IMR-90 (cell line): Measurements from ENCODE around the gene FANCM. TPM values are rescaled to one million over a fixed set of nuclear protein-coding genes. Genes with fewer than 3 reads are reported as not detected.

Source experiments
- ATAC-seq: fragments of 200-7000 bp; cut with Tn5 transposase; 2 replicates; pipeline ENCODE4 v1.9.1; 2020; ENCODE audit warnings: low read depth, mild to moderate bottlenecking, moderate library complexity
- BruUV-seq: library from RNA; stranded (reverse); fragments of 400-500 nt; replicated peaks from 2 replicates; lab custom pipeline; 2021; lab: Mats Ljungman, UMichigan
- CTCF ChIA-PET: fragments of 300-600 bp; formaldehyde crosslinking; extraction: SDS; loops from one replicate; lab custom pipeline; 2021; ENCODE audit warnings: antibody characterized with exemption; lab: Yijun Ruan, JAX
- POLR2A ChIA-PET: fragments of 300-600 bp; sonication (Branson Sonifier 250); formaldehyde crosslinking; loops from one replicate; lab custom pipeline; 2022; ENCODE audit warnings: antibody characterized with exemption; ENCODE audit not compliant: unreplicated experiment; lab: Charles Lee
- DNase-seq: peaks from one replicate; pipeline ENCODE4 v3.0.0; 2013
- H2AFZ ChIP-seq: replicated peaks from 2 replicates; pipeline ENCODE3; 2013; ENCODE audit warnings: low read length, mild to moderate bottlenecking; ENCODE audit not compliant: poor library complexity
- H2AK5ac ChIP-seq: 2 replicates; pipeline ENCODE4 v1.6.1; 2013; ENCODE audit warnings: low read depth, low read length, inconsistent platforms
- H2AK9ac ChIP-seq: replicated peaks from 2 replicates; pipeline ENCODE3; 2013; ENCODE audit warnings: mild to moderate bottlenecking, low read depth, low read length, moderate library complexity; ENCODE audit not compliant: poor library complexity
- H2BK120ac ChIP-seq: 2 replicates; pipeline ENCODE4 v1.6.1; 2013; ENCODE audit warnings: low read depth, low read length, inconsistent platforms
- H2BK15ac ChIP-seq: 3 replicates; pipeline ENCODE4 v1.6.1; 2013; ENCODE audit warnings: low read depth, low read length, inconsistent platforms
- H2BK20ac ChIP-seq: 2 replicates; pipeline ENCODE4 v1.6.1; 2013; ENCODE audit warnings: low read depth, mild to moderate bottlenecking, inconsistent platforms, low read length, moderate library complexity
- H2BK5ac ChIP-seq: 2 replicates; pipeline ENCODE4 v1.6.1; 2013; ENCODE audit warnings: mild to moderate bottlenecking, low read depth, low read length, inconsistent platforms; ENCODE audit not compliant: poor library complexity, severe bottlenecking
- H3K14ac ChIP-seq: replicated peaks from 2 replicates; pipeline ENCODE4 v1.6.1; 2013; ENCODE audit warnings: low read depth, low read length, inconsistent platforms
- H3K18ac ChIP-seq: 2 replicates; pipeline ENCODE4 v1.6.1; 2013; ENCODE audit warnings: low read depth, low read length, control low read depth
- H3K23ac ChIP-seq: 2 replicates; pipeline ENCODE4 v1.6.1; 2013; ENCODE audit warnings: low read depth, low read length, inconsistent platforms
- H3K27ac ChIP-seq: 2 replicates; pipeline ENCODE4 v1.5.1; 2013; ENCODE audit warnings: mild to moderate bottlenecking, control low read depth, low read length; ENCODE audit not compliant: insufficient read depth
- H3K27me3 ChIP-seq: 2 replicates; pipeline ENCODE4 v1.6.1; 2013; ENCODE audit warnings: low read length; ENCODE audit not compliant: control insufficient read depth, insufficient read depth
- H3K36me3 ChIP-seq: 2 replicates; pipeline ENCODE4 v1.6.1; 2013; ENCODE audit warnings: low read length, mixed read lengths; ENCODE audit not compliant: control insufficient read depth, insufficient read depth
- H3K4ac ChIP-seq: 2 replicates; pipeline ENCODE4 v1.6.1; 2013; ENCODE audit warnings: low read depth, low read length, inconsistent platforms
- H3K4me1 ChIP-seq: 2 replicates; pipeline ENCODE4 v1.6.1; 2013; ENCODE audit warnings: low read length, mixed read lengths; ENCODE audit not compliant: control insufficient read depth, insufficient read depth
- H3K4me2 ChIP-seq: 2 replicates; pipeline ENCODE4 v1.6.1; 2013; ENCODE audit warnings: low read depth, mild to moderate bottlenecking, control low read depth, low read length, moderate library complexity
- H3K4me3 ChIP-seq: 2 replicates; pipeline ENCODE4 v1.5.1; 2013; ENCODE audit warnings: low read depth, mild to moderate bottlenecking, control low read depth, low read length, moderate library complexity; ENCODE audit not compliant: insufficient read depth
- H3K56ac ChIP-seq: 2 replicates; pipeline ENCODE4 v1.6.1; 2013; ENCODE audit warnings: low read length, inconsistent platforms; ENCODE audit not compliant: insufficient read depth; ENCODE audit errors: extremely low read depth
- H3K79me1 ChIP-seq, 2 experiments: 2 replicates each; pipeline ENCODE4 v1.6.1; 2013; ENCODE audit warnings: low read length in 2 of 2, inconsistent platforms in 1 of 2, low read depth in 1 of 2
- H3K9ac ChIP-seq: 2 replicates; pipeline ENCODE4 v1.6.1; 2013; ENCODE audit warnings: low read depth, low read length, control low read depth
- H3K9me1 ChIP-seq: 2 replicates; pipeline ENCODE4 v1.6.1; 2013; ENCODE audit warnings: low read length, inconsistent platforms; ENCODE audit not compliant: insufficient read depth
- H3K9me3 ChIP-seq: 2 replicates; pipeline ENCODE4 v1.6.1; 2013; ENCODE audit warnings: low read length; ENCODE audit not compliant: control insufficient read depth, insufficient read depth
- H4K20me1 ChIP-seq: 2 replicates; pipeline ENCODE4 v1.6.1; 2013; ENCODE audit warnings: low read length, inconsistent platforms; ENCODE audit not compliant: insufficient read depth
- H4K5ac ChIP-seq: 2 replicates; pipeline ENCODE4 v1.6.1; 2013; ENCODE audit warnings: mild to moderate bottlenecking, low read depth, low read length, control low read depth
- H4K8ac ChIP-seq, 2 experiments: 2 replicates each; pipeline ENCODE4 v1.6.1; 2013; ENCODE audit warnings: low read depth in 2 of 2, low read length in 2 of 2, control low read depth in 1 of 2, inconsistent platforms in 1 of 2
- H4K91ac ChIP-seq: 2 replicates; pipeline ENCODE4 v1.6.1; 2013; ENCODE audit warnings: low read depth, low read length, inconsistent platforms; ENCODE audit not compliant: insufficient read depth
- BHLHE40 ChIP-seq: fragments of 150-350 bp; IDR thresholded peaks from 2 replicates; pipeline ENCODE4 v1.6.1; 2016; ENCODE audit warnings: mild to moderate bottlenecking, low read depth, low read length
- CEBPB ChIP-seq: IDR thresholded peaks from 2 replicates; pipeline ENCODE4 v1.6.1; 2012; ENCODE audit warnings: low read depth, low read length, improper control_type of control experiment
- CHD1 ChIP-seq: IDR thresholded peaks from 2 replicates; pipeline ENCODE4 v1.6.1; 2012; ENCODE audit warnings: low read depth, low read length, improper control_type of control experiment
- FOS ChIP-seq: fragments of 150-350 bp; IDR thresholded peaks from 2 replicates; pipeline ENCODE4 v1.6.1; 2016; ENCODE audit warnings: low read depth, low read length
- MAFK ChIP-seq: IDR thresholded peaks from 2 replicates; pipeline ENCODE4 v1.6.1; 2012; ENCODE audit warnings: low read depth, low read length, improper control_type of control experiment
- MXI1 ChIP-seq: IDR thresholded peaks from 2 replicates; pipeline ENCODE4 v1.6.1; 2012; ENCODE audit warnings: low read depth, mild to moderate bottlenecking, low read length, moderate library complexity, borderline replicate concordance
- NFE2L2 ChIP-seq: fragments of 150-350 bp; IDR thresholded peaks from 2 replicates; pipeline ENCODE4 v1.6.1; 2016; ENCODE audit warnings: low read depth, mild to moderate bottlenecking, low read length
- POLR2A ChIP-seq: IDR thresholded peaks from 2 replicates; pipeline ENCODE4 v1.6.1; 2012; ENCODE audit warnings: mild to moderate bottlenecking, low read depth, low read length
- RAD21 ChIP-seq: IDR thresholded peaks from 2 replicates; pipeline ENCODE4 v1.6.1; 2012; ENCODE audit warnings: low read length, improper control_type of control experiment
- RCOR1 ChIP-seq: IDR thresholded peaks from 2 replicates; pipeline ENCODE4 v1.6.1; 2012; ENCODE audit warnings: mild to moderate bottlenecking, low read length, improper control_type of control experiment; ENCODE audit not compliant: insufficient replicate concordance
- RFX5 ChIP-seq: IDR thresholded peaks from 2 replicates; pipeline ENCODE4 v1.8.0; 2012; ENCODE audit warnings: low read depth, mild to moderate bottlenecking, low read length, moderate library complexity
- USF2 ChIP-seq: fragments of 150-350 bp; IDR thresholded peaks from 2 replicates; pipeline ENCODE4 v1.6.1; 2017; ENCODE audit warnings: mild to moderate bottlenecking, antibody characterized with exemption, low read length, low read depth
- WGBS, 2 experiments: methylation state at CpG; one replicate each; pipeline versions ENCODE4 v1.1.5 to v1.1.7; 2013; ENCODE audit warnings: missing lambda C conversion rate in 2 of 2; ENCODE audit not compliant: insufficient read length in 1 of 2; ENCODE audit errors: extremely low coverage in 2 of 2; 5-methylcytosine and 5-hydroxymethylcytosine counted together
- dilution Hi-C: fragments of 300-500 bp; cut with HindIII; formaldehyde crosslinking; loops from one replicate; pipeline ENCODE4 v1.14.3; 2018; ENCODE audit warnings: low sequenced_read_pairs; ENCODE audit not compliant: unreplicated experiment
- in situ Hi-C: fragments of 300-500 bp; cut with MboI; formaldehyde crosslinking; loops from 3 replicates; pipeline ENCODE4 v1.14.3; 2019; ENCODE audit warnings: low sequenced_read_pairs, inconsistent platforms, mixed read lengths
- intact Hi-C: fragments of 100-400 bp; cut with micrococcal nuclease; formaldehyde crosslinking; loops from 2 replicates; pipeline ENCODE4 v1.10.0; 2022
- polyA plus RNA-seq, 3 experiments: library from polyadenylated mRNA; depleted of rRNA; stranded (reverse); fragments of >200 nt; gene quantifications; 2 replicates each; pipeline ENCODE4 v1.2.3, GENCODE V29; 2012; ENCODE audit warnings: low replicate concordance in 1 of 3
- total RNA-seq: library from RNA; depleted of rRNA; stranded (reverse); fragments of >200 nt; gene quantifications from 2 replicates; pipeline ENCODE4 v1.2.3, GENCODE V29; 2012
- TF ChIP-seq, protein P1 (sequence below): conservative IDR thresholded peaks from 2 replicates; pipeline ENCODE4 v1.5.1; 2012; ENCODE audit warnings: mild to moderate bottlenecking, low read depth, low read length, improper control_type of control experiment

The FANCM gene
- total and polyA plus RNA-seq, 2 of the 4 experiments (the other 2 are of a cell fraction) = 1.7 to 7.0 TPM

DNA sequence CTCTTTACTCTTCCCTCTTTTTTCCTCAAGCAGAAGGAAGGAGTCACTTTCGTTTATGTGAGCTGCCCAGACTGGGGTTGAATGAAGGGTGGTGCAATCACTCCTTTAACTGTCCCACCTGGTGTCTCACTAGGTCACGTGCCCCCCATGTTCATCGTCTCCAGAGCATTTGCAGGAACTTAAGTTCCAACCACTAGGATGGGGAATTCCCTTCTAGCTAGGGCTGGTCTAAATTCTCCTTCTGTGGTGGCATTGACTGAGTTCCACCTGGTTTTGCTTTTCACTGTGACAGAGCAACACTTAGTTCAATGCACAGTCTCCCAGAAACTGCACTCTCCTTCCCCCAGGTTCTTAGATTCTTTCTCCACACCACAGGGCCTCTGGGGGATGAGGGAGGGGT is 9.5 kb downstream of the FANCM start:
- Histone ChIP-seq H3K36me3 (no peaks in the 10 kb centered on the region), H3K4me1 (no peaks in the 10 kb centered on the region), H2BK5ac (no peak overlapping the region), H2BK20ac (no peak overlapping the region), H4K20me1 (no peaks in the 10 kb centered on the region), H2AFZ (no peak overlapping the region), H4K8ac (no peak overlapping the region), H2AK9ac (no peak overlapping the region), H3K79me1 (peaks cover 8 to 11% of the 10 kb centered on the region in 2 experiments; a peak in 3 of 4 replicates), H3K27me3 (no peaks in the 10 kb centered on the region), H3K23ac (no peak overlapping the region), H3K9me1 (peaks cover 8% of the 10 kb centered on the region), H3K9me3 (no peaks in the 10 kb centered on the region), H3K4me2 (no peak overlapping the region), H3K18ac (no peak overlapping the region), H2AK5ac (no peak overlapping the region), H2BK15ac (no peak overlapping the region), H3K14ac (no peak overlapping the region), H4K5ac (no peak overlapping the region), H2BK120ac (no peak overlapping the region), H3K27ac (no peak overlapping the region), H3K4ac (no peak overlapping the region), H3K56ac (no peak overlapping the region), H4K91ac (no peak overlapping the region), H3K4me3 (no peak overlapping the region), H3K9ac (no peak overlapping the region)
- ATAC-seq (no peak), DNase-seq (no peak)
- in situ Hi-C loops = no loop called here
- BruUV-seq = no TSS peak
- ChIA-PET CTCF (no interaction called here), POLR2A (no interaction called here)
- intact Hi-C loops = no loop called here
- TF ChIP-seq RAD21 (no peak), BHLHE40 (no peak), CEBPB (no peak), USF2 (no peak), FOS (no peak), MAFK (no peak), POLR2A (no peak), RCOR1 (no peak), NFE2L2 (no peak), MXI1 (no peak), RFX5 (no peak), CHD1 (no peak)
- TF ChIP-seq, protein P1, sequence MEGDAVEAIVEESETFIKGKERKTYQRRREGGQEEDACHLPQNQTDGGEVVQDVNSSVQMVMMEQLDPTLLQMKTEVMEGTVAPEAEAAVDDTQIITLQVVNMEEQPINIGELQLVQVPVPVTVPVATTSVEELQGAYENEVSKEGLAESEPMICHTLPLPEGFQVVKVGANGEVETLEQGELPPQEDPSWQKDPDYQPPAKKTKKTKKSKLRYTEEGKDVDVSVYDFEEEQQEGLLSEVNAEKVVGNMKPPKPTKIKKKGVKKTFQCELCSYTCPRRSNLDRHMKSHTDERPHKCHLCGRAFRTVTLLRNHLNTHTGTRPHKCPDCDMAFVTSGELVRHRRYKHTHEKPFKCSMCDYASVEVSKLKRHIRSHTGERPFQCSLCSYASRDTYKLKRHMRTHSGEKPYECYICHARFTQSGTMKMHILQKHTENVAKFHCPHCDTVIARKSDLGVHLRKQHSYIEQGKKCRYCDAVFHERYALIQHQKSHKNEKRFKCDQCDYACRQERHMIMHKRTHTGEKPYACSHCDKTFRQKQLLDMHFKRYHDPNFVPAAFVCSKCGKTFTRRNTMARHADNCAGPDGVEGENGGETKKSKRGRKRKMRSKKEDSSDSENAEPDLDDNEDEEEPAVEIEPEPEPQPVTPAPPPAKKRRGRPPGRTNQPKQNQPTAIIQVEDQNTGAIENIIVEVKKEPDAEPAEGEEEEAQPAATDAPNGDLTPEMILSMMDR = no peak
- WGBS, 2 experiments = no CpG with 5 or more reads among the region's 3 CpGs
- dilution Hi-C loops = no loop called here
